ENCODE data around the gene ARMC7. TPM values are rescaled to one million over a fixed set of nuclear protein-coding genes. Genes with fewer than 3 reads are reported as not detected.

ARMC7 gene
- polyA plus RNA-seq, 1 donor from 2014 or later = 3.7 TPM

- H3K27ac ChIP-seq (ENCODE audit: low read length) = no peak overlapping the region
- H2AFZ ChIP-seq (ENCODE audit: low read depth, low read length) = no peak overlapping the region
- TF ChIP-seq SMC3 (conservative IDR thresholded peaks at IDR 0.05; ENCODE audit: poor library complexity) (no peak), EZH2 (IDR thresholded peaks at IDR 0.05; ENCODE audit: borderline replicate concordance, insufficient read depth, low read length, poor library complexity, severe bottlenecking) (no peak), RAD21 (conservative IDR thresholded peaks at IDR 0.05) (no peak), MXI1 (conservative IDR thresholded peaks at IDR 0.05; ENCODE audit: poor library complexity, severe bottlenecking) (no peak), REST (IDR thresholded peaks at IDR 0.05; ENCODE audit: borderline replicate concordance) (no peak), CTCF (IDR thresholded peaks at IDR 0.05; ENCODE audit: poor library complexity, severe bottlenecking) (no peak), POLR2AphosphoS5 (IDR thresholded peaks at IDR 0.05) (no peak), EP300 (conservative IDR thresholded peaks at IDR 0.05; ENCODE audit: poor library complexity, severe bottlenecking) (no peak), TAF1 (IDR thresholded peaks at IDR 0.05; ENCODE audit: low read depth) (no peak)
- peaks cover 14% of the 10 kb centered on the region for H3K27me3 ChIP-seq (ENCODE audit: insufficient read depth, low read depth, low read length)
- H3K9ac ChIP-seq (ENCODE audit: low read length) = no peak overlapping the region
- no peak overlapping the region for H3K4me3 ChIP-seq (ENCODE audit: low read length)
- H3K79me2 ChIP-seq (replicated peaks; ENCODE audit: insufficient read depth, low read length) = no peaks in the 10 kb centered on the region
- no peaks in the 10 kb centered on the region for H3K36me3 ChIP-seq (ENCODE audit: insufficient read depth, low read length)
- H3F3A ChIP-seq (ENCODE audit: insufficient read depth, low read length, poor library complexity, severe bottlenecking) = no peaks in the 10 kb centered on the region
- no peaks in the 10 kb centered on the region for H4K20me1 ChIP-seq (ENCODE audit: insufficient read depth)
- H3K9me3 ChIP-seq (ENCODE audit: low read length) = no peaks in the 10 kb centered on the region
- H3K9me2 ChIP-seq (ENCODE audit: insufficient read depth, low read length) = no peaks in the 10 kb centered on the region
- no peak overlapping the region for H3K4me2 ChIP-seq (ENCODE audit: low read length)
Observed at GRCh38 chr17:75086496-75087181, 23.1 kb upstream of the ARMC7 start.

- no peak overlapping the region for H3K4me3 ChIP-seq (ENCODE audit: low read length)
- no peak overlapping the region for H3K4me2 ChIP-seq (ENCODE audit: low read length)
- no peaks in the 10 kb centered on the region for H3K36me3 ChIP-seq (ENCODE audit: insufficient read depth, low read length)
- H4K20me1 ChIP-seq (ENCODE audit: insufficient read depth) = no peaks in the 10 kb centered on the region
- TF ChIP-seq REST (IDR thresholded peaks at IDR 0.05; ENCODE audit: borderline replicate concordance) = no peak
- TF ChIP-seq SMC3 (conservative IDR thresholded peaks at IDR 0.05; ENCODE audit: poor library complexity) = no peak
- TF ChIP-seq CTCF (IDR thresholded peaks at IDR 0.05; ENCODE audit: poor library complexity, severe bottlenecking) = no peak
- no peak for TF ChIP-seq TAF1 (IDR thresholded peaks at IDR 0.05; ENCODE audit: low read depth)
- TF ChIP-seq POLR2AphosphoS5 (IDR thresholded peaks at IDR 0.05) = no peak
- TF ChIP-seq EZH2 (IDR thresholded peaks at IDR 0.05; ENCODE audit: borderline replicate concordance, insufficient read depth, low read length, poor library complexity, severe bottlenecking) = no peak
- no peak for TF ChIP-seq EP300 (conservative IDR thresholded peaks at IDR 0.05; ENCODE audit: poor library complexity, severe bottlenecking)
- no peak for TF ChIP-seq RAD21 (conservative IDR thresholded peaks at IDR 0.05)
- TF ChIP-seq MXI1 (conservative IDR thresholded peaks at IDR 0.05; ENCODE audit: poor library complexity, severe bottlenecking) = no peak
- peaks cover 14% of the 10 kb centered on the region for H3K27me3 ChIP-seq (ENCODE audit: insufficient read depth, low read depth, low read length)
- no peak overlapping the region for H3K9ac ChIP-seq (ENCODE audit: low read length)
- H3K9me2 ChIP-seq (ENCODE audit: insufficient read depth, low read length) = no peaks in the 10 kb centered on the region
- H3F3A ChIP-seq (ENCODE audit: insufficient read depth, low read length, poor library complexity, severe bottlenecking) = no peaks in the 10 kb centered on the region
- no peaks in the 10 kb centered on the region for H3K9me3 ChIP-seq (ENCODE audit: low read length)
- H3K27ac ChIP-seq (ENCODE audit: low read length) = no peak overlapping the region
- no peaks in the 10 kb centered on the region for H3K79me2 ChIP-seq (replicated peaks; ENCODE audit: insufficient read depth, low read length)
- no peak overlapping the region for H2AFZ ChIP-seq (ENCODE audit: low read depth, low read length)
Observed at GRCh38 chr17:75087182-75087557, 22.6 kb upstream of the ARMC7 start.

All from neural cell (in vitro differentiated cells).